ENCODE data around the gene HBA2.
"Not testable (repeated sequence)": the region's sequence is repeated elsewhere in the genome, so short reads cannot be mapped to it uniquely, and the experiment has no call there.

The HBA2 gene

GRCh38 chr16:172374-172941, at the start of gene HBA2:
TSS of gene HBA2 (plus strand) at chr16:172876. CDS start at chr16:172913, 37 bp downstream.
- DNase-seq (ENCODE audit: low spot score): not testable (repeated sequence)

GRCh38 chr16:123558-124350, 48.9 kb upstream of the HBA2 start:
- DNase-seq (ENCODE audit: low spot score): not testable (repeated sequence)

- DNase-seq (ENCODE audit: low spot score): no peak
Observed at GRCh38 chr16:125011-125410, 47.7 kb upstream of the HBA2 start.

GRCh38 chr16:129075-129474, 43.6 kb upstream of the HBA2 start:
- DNase-seq (ENCODE audit: low spot score): no peak

GRCh38 chr16:130533-131173, 42.0 kb upstream of the HBA2 start:
- no peak for DNase-seq (ENCODE audit: low spot score)

GRCh38 chr16:132120-132519, 40.6 kb upstream of the HBA2 start:
- DNase-seq (ENCODE audit: low spot score): no peak

DNA sequence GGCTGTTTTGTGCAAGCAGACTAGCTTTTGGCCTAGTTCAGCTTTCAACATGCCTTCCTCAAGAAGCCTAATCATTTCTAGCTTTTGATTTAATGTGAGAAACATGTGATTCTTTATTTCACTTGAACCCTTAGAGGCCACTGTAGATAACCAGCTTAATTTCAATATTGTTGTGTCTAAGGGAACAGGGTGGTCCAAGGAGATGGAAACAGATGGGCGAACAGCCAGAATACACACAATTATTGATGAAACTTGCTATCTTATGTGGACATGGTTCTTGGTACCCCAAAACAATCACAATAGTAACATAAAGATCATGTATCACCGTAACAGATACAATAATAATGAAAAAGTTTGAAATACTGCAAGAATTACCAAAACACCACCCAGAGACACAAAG, 39.0 kb upstream of the HBA2 start:
- DNase-seq (ENCODE audit: low spot score): no peak

- DNase-seq (ENCODE audit: low spot score): no peak
Observed at GRCh38 chr16:138049-138417, 34.6 kb upstream of the HBA2 start.

DNA sequence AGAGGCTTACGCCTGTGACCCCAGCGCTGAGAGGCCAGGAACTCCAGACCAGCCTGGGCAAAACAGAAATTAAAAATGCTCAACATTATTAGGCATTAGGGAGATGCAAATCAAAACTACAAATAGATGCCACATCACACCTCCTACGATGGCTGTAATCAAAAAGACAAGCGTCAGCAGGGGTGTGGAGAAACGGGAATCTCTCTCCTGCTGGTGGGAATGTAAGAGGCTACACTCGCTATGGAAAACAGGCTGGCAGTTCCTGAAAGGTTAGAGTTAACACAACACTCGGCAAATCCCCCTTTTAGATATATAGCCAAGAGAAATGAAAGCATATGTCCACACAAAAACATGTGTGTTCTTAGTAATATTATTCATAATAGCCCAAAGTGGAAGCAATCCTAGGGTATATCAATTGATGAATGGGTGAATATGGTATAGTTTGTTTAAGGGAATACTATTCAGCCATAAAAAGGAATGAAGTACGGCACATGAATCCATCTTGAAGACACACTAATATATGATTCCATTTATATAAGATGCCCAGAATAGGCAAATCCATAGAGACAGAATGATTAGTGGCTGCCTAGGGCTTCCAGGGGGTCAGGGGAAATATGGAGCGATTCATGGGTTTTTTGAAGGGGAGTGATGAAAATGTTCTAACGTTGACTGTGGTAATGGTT, 32.4 kb upstream of the HBA2 start:
- DNase-seq (ENCODE audit: low spot score): no peak

DNA sequence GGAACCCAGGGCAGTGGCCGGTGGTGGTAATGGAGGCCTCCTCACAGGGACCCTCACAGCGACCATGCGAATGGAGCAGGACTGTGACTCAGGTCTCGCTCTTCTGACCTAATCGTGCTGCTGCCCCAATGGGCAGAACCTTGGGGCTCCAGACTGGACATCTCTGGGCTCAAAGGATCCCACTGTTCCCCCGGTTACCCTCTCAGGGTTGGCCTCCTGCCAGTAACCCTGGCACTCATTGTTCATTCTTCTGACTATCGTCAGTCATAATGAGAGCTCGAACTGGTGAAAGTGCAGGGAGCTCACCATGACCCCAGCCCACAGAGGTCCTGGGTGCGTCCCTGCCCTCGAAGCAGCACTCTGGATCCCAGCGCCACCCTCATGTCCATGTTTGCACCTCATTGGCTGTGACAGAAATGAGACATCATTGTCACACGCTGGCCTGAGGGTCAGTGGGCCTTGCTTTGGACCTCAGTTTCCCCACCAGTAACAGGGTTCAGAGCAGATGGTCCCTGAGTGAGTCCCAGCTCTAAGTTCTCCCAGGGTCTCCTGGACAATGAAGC, 30.2 kb upstream of the HBA2 start:
- no peak for DNase-seq (ENCODE audit: low spot score)

DNA sequence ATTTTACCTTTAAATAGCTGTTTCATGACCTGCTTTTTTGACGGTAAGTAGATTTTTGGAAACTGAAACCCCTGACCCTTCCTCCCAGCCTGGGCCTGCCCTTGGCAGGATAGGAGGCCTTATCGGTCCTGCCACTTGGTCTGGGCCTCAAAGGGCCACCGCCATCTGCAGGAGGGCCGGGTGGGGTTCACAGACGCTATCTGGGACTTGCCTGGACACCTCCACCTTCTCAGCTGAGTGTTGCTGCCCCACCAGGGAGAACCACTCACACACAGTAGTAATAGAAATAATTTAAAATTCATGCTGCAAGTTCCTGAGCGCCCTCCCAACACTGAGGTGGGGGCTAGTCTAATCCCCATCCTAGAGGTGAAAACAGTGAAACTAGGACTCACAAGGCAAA, 29.6 kb upstream of the HBA2 start:
- no peak for DNase-seq (ENCODE audit: low spot score)

- no peak for DNase-seq (ENCODE audit: low spot score)
Observed at GRCh38 chr16:143456-143855, 29.2 kb upstream of the HBA2 start.

- DNase-seq (ENCODE audit: low spot score): no peak
Observed at GRCh38 chr16:144797-145252, 27.9 kb upstream of the HBA2 start.

- no peak for DNase-seq (ENCODE audit: low spot score)
Observed at GRCh38 chr16:146646-147045, 26.0 kb upstream of the HBA2 start.

- no peak for DNase-seq (ENCODE audit: low spot score)
Observed at GRCh38 chr16:149024-149660, 23.5 kb upstream of the HBA2 start.

- DNase-seq (ENCODE audit: low spot score): no peak
Observed at GRCh38 chr16:152141-153128, 20.2 kb upstream of the HBA2 start, which contains the start of gene HBZ. TSS of gene HBZ (plus strand) at chr16:152644. CDS start at chr16:152910, 266 bp downstream.

- not testable (repeated sequence) for DNase-seq (ENCODE audit: low spot score)
Observed at GRCh38 chr16:153129-153521, 19.6 kb upstream of the HBA2 start.

DNA sequence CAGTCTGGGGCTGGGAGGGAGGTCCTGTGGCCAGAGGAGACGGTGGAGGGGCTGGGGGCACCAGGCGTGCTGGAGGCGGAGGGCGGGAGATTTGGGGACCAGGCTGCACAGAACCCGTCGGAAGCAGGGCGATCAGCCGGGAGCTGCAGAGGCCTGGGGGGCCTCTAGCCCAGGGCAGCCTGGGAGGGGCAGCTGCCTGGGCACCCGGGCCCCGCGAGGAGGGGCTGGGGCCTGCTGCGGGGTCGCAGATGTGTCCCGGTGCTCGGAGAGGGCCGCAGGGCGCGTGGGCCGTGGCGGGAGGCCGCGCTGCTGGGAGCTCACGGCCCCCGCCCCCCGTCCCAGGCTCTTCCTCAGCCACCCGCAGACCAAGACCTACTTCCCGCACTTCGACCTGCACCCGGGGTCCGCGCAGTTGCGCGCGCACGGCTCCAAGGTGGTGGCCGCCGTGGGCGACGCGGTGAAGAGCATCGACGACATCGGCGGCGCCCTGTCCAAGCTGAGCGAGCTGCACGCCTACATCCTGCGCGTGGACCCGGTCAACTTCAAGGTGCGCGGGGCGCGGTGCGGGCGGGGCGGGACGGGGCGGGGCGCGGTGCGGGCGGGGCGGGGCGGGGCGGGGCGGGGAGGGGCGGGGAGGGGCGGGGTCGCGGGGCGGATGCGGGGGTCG, 19.0 kb upstream of the HBA2 start:
- DNase-seq (ENCODE audit: low spot score): not testable (repeated sequence)

GRCh38 chr16:154217-155030, 18.3 kb upstream of the HBA2 start:
- no peak for DNase-seq (ENCODE audit: low spot score)

Measured in RKO (cell line).